GM18873 (cell line): ENCODE measurements around the gene DRC7.
A peak's percentile ranks its signal among the peaks of the same experiment; 100 is the strongest.

Source experiments
- ATAC-seq: cut with Tn5 transposase; IDR thresholded peaks from one replicate; pipeline ENCODE4 v1.9.1; 2021; ENCODE audit warnings: mild to moderate bottlenecking, moderate library complexity, moderate number of reproducible peaks; ENCODE audit not compliant: unreplicated experiment, low FRiP score

DRC7 gene, protein sequence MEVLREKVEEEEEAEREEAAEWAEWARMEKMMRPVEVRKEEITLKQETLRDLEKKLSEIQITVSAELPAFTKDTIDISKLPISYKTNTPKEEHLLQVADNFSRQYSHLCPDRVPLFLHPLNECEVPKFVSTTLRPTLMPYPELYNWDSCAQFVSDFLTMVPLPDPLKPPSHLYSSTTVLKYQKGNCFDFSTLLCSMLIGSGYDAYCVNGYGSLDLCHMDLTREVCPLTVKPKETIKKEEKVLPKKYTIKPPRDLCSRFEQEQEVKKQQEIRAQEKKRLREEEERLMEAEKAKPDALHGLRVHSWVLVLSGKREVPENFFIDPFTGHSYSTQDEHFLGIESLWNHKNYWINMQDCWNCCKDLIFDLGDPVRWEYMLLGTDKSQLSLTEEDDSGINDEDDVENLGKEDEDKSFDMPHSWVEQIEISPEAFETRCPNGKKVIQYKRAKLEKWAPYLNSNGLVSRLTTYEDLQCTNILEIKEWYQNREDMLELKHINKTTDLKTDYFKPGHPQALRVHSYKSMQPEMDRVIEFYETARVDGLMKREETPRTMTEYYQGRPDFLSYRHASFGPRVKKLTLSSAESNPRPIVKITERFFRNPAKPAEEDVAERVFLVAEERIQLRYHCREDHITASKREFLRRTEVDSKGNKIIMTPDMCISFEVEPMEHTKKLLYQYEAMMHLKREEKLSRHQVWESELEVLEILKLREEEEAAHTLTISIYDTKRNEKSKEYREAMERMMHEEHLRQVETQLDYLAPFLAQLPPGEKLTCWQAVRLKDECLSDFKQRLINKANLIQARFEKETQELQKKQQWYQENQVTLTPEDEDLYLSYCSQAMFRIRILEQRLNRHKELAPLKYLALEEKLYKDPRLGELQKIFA

DNA sequence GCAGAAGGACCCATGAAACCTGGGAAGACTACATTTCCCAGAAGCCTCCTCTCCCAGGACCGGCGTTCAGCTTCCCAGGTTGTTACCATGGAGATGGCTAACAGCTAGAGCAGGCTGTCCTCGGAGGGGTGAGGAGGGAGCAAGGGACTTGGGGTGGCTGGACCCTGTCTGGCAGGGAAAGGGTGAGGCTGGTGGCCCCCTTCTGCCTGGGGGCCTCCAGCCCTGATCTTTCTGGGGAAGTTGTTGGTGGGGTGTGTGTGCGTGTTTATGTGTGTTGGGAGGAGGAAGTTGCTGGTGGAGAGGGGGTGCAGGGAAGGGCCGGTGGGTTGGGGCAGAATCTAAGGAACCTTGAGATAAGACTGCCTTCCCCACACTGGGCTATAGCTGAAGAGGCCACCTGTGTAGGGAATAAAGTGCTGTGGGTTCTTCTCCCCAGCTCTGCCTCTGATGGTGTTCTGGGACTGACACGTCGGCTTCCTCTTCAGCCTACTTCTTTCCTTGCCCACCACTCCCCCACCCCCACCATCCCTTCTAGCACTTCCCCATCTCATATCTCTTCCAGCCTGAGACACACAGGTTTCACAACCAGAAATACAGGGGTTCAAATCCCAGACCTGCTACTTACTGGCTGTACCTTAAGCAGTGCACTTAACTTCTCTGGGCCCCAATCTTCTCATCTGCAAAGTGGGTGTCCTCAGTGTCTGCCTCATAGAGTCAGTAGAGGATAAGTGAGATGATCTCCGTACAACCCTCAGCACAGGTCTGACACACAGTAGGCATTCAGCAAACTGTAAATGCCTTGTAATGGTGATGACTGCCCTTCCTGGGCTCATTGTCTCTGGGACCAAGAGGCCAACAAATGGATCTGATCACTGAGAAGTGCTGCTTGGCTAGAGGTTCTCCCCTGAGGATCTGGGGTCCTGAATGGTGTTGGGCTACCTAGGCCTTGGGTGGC, at the start of gene DRC7:
Gene DRC7 (plus strand): TSS at position 82 of the 955 bp plus-strand sequence. CDS start 3,144 bp downstream, outside the sequence.
- no peak for ATAC-seq

DNA sequence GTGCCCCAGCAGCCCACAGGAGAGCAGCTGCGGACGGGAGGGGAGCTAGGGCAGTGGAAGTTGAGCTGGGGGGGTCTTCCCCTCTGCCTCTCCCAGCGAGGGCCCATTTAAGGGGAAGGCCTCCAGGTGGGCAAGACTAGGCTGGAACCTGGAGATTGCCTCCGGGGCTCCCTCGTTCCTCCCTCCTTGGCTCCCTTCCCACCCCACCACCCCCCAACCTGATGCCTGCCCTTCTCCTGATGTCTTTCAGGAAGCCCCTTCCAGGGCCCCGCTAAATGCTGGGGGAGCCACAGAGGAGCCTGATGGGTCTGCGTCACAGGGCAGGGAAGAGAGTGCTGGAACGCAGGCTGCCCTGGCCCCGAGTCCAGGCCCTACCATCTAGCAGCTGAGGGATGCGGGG, 49.4 kb upstream of the DRC7 start:
- no peak for ATAC-seq

DNA sequence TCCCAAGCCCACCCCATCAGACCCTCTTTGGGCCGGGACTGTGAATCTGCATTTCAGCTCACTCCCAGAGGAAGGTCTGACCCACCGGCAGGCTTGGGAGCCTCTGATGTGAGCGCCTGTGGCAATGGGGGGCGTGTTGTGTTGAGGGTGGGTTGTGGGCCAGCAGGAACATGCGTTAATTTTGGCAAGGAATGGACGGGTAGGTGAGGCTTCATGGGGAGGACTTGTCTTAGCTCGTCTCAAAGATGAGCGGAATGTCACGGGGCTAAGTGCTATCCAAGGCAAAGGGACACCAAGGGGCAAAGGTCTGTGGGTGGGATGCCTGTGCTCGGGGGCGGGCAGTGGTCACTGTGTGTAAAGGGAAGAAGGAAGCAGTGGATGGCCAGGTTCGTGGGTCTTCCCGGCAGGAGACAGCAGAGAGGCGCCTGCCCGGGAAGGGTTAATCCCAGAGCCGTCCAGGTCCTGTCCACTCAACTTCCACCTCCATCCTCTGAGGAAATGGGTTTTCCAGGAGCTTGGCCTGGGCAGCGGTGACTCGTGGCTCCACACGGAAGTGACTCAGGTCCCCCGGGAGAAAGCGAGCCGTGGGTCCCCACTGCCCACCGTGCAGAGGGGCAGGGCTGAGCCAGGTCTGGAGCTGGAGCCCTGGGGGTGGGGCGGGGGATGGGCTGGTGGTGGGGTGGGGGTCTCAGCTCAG, 48.8 kb upstream of the DRC7 start:
- ATAC-seq, result no peak

GRCh38 chr16:57646388-57647039, 48.1 kb upstream of the DRC7 start:
- no peak for ATAC-seq

GRCh38 chr16:57647136-57647875, 47.3 kb upstream of the DRC7 start:
- ATAC-seq, result no peak

DNA sequence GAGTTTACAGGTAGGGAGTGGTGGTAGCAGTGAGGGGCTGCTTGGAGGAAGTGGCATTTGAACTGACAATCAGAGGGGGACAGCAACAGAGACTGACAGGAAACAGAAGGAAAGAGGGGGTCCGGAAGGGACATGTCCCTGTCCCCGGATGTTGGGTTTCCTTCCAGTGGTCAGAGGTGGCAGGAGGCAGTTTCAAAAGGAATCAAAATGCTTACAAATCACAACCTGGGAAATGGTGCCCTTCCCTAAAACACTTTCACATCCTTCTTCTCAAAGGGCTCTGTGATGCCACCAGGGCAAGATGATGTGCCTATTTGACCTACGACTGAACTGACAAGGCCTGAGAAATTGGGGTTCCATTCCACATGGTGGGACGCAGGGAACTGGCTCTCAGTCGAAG, 46.5 kb upstream of the DRC7 start:
- no peak for ATAC-seq

GRCh38 chr16:57648581-57649442, 45.8 kb upstream of the DRC7 start:
- peak; percentile 60 for ATAC-seq

- no peak for ATAC-seq
These were observed 45.2 kb upstream of the DRC7 start for GRCh38 chr16:57649443-57649751.

- ATAC-seq, result no peak
These were observed 44.8 kb upstream of the DRC7 start for GRCh38 chr16:57649846-57650245.

DNA sequence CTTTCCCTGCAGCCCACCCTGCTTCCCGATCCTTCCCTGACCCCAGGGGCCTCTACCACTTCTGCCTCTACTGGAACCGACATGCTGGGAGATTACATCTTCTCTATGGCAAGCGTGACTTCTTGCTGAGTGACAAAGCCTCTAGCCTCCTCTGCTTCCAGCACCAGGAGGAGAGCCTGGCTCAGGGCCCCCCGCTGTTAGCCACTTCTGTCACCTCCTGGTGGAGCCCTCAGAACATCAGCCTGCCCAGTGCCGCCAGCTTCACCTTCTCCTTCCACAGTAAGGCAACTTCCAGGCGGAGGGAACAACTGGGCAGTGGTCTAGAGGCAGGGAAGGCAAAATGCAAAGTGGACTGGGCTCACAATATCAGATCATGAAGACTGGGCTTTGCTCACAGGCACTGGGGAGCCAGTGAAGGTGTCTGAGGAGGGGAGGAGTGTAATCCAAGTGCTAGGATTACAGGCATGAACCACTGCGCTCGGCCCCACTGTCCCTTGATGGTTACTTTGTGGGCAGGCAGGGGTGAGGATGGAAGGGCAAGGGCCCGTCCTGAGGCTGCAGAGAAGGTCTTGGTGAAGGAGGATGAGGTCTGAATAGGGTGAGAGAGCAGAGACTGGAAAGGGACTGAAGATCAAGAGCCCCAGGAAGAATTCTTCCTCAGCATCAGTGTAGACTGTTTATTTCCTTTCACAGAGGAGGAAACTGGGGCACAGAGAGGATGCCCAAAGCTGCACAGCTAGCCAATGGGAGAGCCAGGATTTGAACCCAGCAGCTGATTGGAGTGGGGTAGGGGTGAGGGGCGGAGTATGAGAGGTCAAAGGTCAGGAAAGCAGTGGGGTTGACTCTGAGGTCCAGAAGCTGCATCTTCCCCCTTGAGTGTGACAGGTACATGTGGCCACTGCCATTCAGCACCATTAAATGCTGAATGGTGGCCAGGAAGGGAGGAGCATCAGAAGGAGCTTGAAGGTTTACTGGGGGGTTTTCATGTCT, 43.0 kb upstream of the DRC7 start:
- no peak for ATAC-seq

DNA sequence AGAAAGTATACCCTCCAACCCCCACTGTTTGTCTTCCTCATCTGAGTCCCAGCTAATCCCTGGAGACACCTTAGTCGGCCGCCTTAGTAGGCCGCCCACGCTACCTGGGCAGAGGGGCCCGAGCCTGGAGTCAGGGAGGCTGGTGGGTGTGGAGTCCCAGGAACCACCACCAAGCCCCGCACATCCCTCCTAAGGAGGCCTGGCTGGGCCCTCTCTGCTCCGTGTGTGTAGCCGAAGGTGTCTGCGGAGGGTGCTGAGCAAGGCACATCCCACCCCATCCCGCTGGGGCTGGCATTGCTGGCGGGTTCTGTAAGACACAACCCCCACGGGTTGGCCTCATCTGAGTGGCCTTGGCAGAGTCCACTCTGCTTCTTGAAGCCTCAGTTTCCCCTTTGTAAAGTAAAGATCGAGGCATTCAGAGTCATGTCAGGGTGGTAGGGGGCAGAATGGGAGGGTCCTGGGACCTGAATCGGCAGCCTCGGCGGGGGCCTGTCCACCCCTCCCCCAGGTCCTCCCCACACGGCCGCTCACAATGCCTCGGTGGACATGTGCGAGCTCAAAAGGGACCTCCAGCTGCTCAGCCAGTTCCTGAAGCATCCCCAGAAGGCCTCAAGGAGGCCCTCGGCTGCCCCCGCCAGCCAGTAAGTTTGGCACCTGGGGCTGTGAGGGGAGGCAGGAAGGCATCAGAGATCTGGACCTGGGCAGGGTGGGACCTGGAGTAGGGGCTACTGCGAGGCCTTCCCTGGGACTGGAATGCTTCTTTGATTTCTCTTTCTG, 41.7 kb upstream of the DRC7 start:
- no peak for ATAC-seq

- no peak for ATAC-seq
These were observed 40.7 kb upstream of the DRC7 start for GRCh38 chr16:57653936-57654335.

DNA sequence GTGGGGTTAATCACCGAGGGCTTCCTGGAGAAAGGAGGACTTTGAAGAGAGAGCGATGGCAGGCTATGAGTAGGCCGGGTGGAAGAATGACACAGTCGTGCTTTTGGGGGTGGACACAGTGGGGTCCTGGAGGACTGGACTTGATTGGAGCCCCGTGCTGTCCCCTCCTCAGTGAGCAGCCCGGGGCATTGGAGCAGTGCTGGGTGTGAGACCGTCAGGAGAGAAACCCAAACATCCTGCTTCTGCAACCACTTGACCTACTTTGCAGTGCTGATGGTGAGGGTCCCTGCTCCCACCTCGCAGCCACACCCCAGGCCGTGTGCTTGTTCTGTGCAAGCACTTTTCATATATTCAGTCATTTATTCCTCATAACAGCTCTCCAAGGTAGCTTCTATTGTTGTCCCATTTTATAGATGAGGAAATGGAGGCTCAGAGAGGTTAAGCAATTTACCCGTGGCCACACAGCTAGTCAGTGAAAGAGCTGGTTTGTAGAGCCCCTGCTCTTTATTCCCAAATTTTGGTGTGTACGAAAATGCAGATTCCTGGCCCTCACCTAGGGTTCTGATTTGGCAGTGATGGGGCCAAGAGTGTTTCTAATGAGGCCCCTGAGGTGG, 38.2 kb upstream of the DRC7 start:
- ATAC-seq, result no peak

DNA sequence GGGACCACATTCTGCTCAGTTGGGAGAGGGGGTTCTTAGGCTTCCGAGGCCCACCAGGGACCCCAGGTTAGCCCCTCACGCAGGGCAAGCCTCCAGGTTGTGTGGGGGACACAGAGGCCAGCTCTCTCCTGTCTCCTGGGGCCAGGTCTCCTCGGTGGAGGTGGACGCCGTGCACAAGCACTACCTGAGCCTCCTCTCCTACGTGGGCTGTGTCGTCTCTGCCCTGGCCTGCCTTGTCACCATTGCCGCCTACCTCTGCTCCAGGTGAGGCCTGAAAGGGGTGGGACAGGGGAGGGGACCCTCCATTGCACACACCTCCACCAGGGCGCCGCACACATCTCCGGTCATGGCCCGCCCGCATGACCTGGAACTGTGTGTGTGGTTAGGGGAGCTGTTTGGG, 37.4 kb upstream of the DRC7 start:
- ATAC-seq, result no peak

- no peak for ATAC-seq
These were observed 36.3 kb upstream of the DRC7 start for GRCh38 chr16:57658130-57658877.
